Osteoblast (primary cell): ENCODE data around the gene ELMO1. TPM values are rescaled to one million over a fixed set of nuclear protein-coding genes. Genes with fewer than 3 reads are reported as not detected.

ENCODE experiments used
- DNase-seq: peaks from one replicate; pipeline ENCODE4 v3.0.0; 2011; ENCODE audit warnings: low spot score, mixed read lengths; ENCODE audit not compliant: insufficient read length; ENCODE audit errors: missing footprints
- H2AFZ ChIP-seq: 2 replicates; pipeline ENCODE4 v1.6.0; 2011; ENCODE audit warnings: mild to moderate bottlenecking, low read length
- H3K27ac ChIP-seq: 2 replicates; pipeline ENCODE4 v1.5.1; 2011; ENCODE audit warnings: mild to moderate bottlenecking, low read depth, low read length, moderate library complexity
- H3K27me3 ChIP-seq: 2 replicates; pipeline ENCODE4 v1.6.0; 2012; ENCODE audit warnings: mild to moderate bottlenecking, control low read depth, inconsistent platforms, low read length, moderate library complexity; ENCODE audit not compliant: insufficient read depth
- H3K36me3 ChIP-seq: 2 replicates; pipeline ENCODE4 v1.5.1; 2011; ENCODE audit warnings: mild to moderate bottlenecking, low read length, control low read depth, moderate library complexity; ENCODE audit not compliant: insufficient read depth
- H3K4me1 ChIP-seq: 2 replicates; pipeline ENCODE4 v1.5.1; 2011; ENCODE audit warnings: mild to moderate bottlenecking, low read length, control low read depth, moderate library complexity; ENCODE audit not compliant: insufficient read depth
- H3K4me2 ChIP-seq: 2 replicates; pipeline ENCODE4 v1.6.0; 2011; ENCODE audit warnings: mild to moderate bottlenecking, low read length; ENCODE audit not compliant: insufficient read depth
- H3K4me3 ChIP-seq: fragments of 200-600 bp; sonication (generic); 3 replicates; pipeline ENCODE4 v1.5.1; 2012; ENCODE audit warnings: mild to moderate bottlenecking, low read length, inconsistent platforms; ENCODE audit not compliant: insufficient read depth
- H3K79me2 ChIP-seq: 2 replicates; pipeline ENCODE4 v1.6.0; 2012; ENCODE audit warnings: mild to moderate bottlenecking, low read length, control low read depth, inconsistent platforms; ENCODE audit not compliant: insufficient read depth
- H3K9me3 ChIP-seq: 2 replicates; pipeline ENCODE4 v1.5.1; 2011; ENCODE audit warnings: low read depth, low read length, control low read depth
- H4K20me1 ChIP-seq: 2 replicates; pipeline ENCODE4 v1.6.0; 2012; ENCODE audit warnings: mild to moderate bottlenecking, low read length, control low read depth; ENCODE audit not compliant: insufficient read depth
- CTCF ChIP-seq: IDR thresholded peaks from 2 replicates; pipeline ENCODE4 v1.5.1; 2011; ENCODE audit warnings: mild to moderate bottlenecking, low read depth, low read length, moderate library complexity; ENCODE audit errors: extremely low read depth
- total RNA-seq: library from RNA; depleted of rRNA; stranded (reverse); fragments of >200 nt; gene quantifications from 2 replicates; pipeline ENCODE4 v1.2.3, GENCODE V29; 2012

Gene ELMO1
- total RNA-seq, 1 donor = 2.2 TPM

DNA sequence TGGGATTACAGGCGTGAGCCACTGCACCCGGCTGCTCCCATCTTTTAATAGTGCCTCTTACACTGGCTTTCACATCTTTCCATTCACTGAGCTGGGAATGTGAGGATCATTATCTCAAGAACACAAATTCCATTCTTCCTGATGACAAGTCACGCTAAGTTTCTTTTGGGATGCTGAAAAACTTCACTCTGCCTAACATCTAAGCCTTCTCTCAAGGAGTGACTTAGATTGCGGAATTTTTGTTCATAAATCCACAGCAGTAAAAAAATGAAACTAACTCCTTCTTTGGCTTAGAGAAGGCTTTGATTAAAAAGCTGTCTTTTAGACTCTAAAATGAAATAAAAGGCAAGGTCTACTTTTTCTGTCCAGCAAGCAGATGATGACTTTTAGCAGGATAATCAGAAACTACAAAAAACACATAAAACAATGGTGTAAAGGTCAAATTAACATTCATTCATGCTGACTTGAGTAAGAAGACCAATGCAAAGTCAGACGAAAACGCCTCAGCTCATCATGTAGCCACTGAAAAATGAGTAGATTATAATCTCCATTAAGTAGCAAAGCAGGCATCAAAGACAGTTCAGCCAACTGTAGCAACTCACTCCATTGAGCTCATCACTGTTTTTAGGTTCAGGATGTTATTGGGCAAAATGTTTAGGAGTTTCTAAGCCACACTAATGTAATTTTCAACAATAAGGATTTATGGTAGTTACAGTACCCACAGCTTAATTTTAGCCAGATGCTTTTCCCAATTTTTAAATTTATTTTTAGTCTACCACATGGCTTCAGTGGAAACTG is 178.8 kb downstream of the ELMO1 start:
- no peaks in the 10 kb centered on the region for H3K36me3 ChIP-seq
- no peaks in the 10 kb centered on the region for H4K20me1 ChIP-seq
- no peaks in the 10 kb centered on the region for H3K27me3 ChIP-seq
- H2AFZ ChIP-seq = no peak overlapping the region
- H3K9me3 ChIP-seq = no peaks in the 10 kb centered on the region
- no peak for TF ChIP-seq CTCF
- H3K79me2 ChIP-seq = no peaks in the 10 kb centered on the region
- H3K27ac ChIP-seq = no peak overlapping the region
- no peak overlapping the region for H3K4me3 ChIP-seq
- no peaks in the 10 kb centered on the region for H3K4me1 ChIP-seq
- DNase-seq = no peak
- H3K4me2 ChIP-seq = no peak overlapping the region

DNA sequence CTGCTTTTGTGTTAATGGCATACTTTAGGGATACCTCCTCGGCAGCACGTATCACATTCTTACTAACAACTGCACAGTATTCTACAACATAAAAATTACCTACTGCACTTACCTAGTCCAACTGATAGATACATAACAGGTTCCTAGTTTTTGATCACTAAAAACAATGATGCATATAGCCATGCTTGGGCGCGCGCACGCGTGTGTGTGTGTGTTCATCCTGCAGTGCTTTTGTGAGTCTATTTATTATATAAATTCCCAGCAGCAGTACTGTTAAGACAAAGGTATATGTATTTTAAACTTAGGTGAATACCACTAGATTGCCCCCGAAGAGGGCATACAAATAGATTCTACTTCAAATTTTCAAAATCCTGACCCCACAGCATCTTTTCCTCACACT is 181.4 kb downstream of the ELMO1 start:
- TF ChIP-seq CTCF = no peak
- no peak for DNase-seq
- Histone ChIP-seq H2AFZ (no peak overlapping the region), H3K9me3 (no peaks in the 10 kb centered on the region), H3K79me2 (no peaks in the 10 kb centered on the region), H3K36me3 (no peaks in the 10 kb centered on the region), H3K4me3 (no peak overlapping the region), H3K27me3 (no peaks in the 10 kb centered on the region), H3K4me2 (no peak overlapping the region), H3K27ac (no peak overlapping the region), H3K4me1 (no peaks in the 10 kb centered on the region), H4K20me1 (no peaks in the 10 kb centered on the region)

DNA sequence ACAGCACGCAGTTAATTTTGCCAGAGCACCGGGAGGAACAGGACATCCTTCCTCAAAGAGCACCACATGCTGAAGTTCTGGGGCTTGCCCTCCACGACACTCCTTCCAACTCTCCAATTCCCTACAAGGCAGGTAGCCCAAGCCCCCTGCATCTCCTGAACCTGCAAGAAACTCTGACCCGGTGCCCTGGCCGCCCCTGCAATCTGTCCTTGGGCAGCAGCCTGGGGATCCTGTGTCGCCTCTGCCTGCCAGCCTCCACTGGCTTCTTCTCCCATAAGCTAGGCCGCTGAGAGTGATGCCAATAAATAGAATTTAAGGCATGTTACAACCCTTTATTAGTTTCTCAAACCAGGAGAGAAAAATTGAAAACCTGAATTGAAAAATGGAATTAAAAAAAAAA is 182.8 kb downstream of the ELMO1 start:
- no peak for DNase-seq
- Histone ChIP-seq H3K79me2 (no peaks in the 10 kb centered on the region), H3K4me1 (no peaks in the 10 kb centered on the region), H4K20me1 (no peaks in the 10 kb centered on the region), H3K27ac (no peak overlapping the region), H3K9me3 (no peaks in the 10 kb centered on the region), H3K4me2 (no peak overlapping the region), H3K4me3 (no peak overlapping the region), H3K27me3 (no peaks in the 10 kb centered on the region), H3K36me3 (no peaks in the 10 kb centered on the region), H2AFZ (no peak overlapping the region)
- TF ChIP-seq CTCF = no peak

DNA sequence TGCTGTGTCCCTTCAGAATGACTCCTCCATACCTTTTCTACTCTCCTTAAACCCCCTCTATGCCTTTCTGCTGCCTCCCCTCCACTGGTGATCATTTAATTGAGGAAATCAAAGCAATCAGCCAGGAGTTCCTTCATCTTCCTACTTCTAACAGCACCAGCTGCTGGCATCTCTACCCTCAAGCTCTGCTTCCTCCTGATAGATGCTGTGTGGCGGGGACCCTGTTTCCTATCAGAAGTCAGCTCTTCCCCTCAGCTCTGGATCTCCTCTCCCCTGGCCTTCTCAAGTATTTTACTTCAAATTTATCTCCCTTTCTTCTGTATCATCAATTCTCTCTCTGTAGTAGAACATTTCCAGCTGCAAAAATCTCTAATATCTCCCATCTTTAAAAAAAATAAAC is 183.7 kb downstream of the ELMO1 start:
- no peak for TF ChIP-seq CTCF
- Histone ChIP-seq H3K27me3 (no peaks in the 10 kb centered on the region), H3K36me3 (no peaks in the 10 kb centered on the region), H3K27ac (no peak overlapping the region), H3K4me1 (no peaks in the 10 kb centered on the region), H2AFZ (no peak overlapping the region), H4K20me1 (no peaks in the 10 kb centered on the region), H3K4me2 (no peak overlapping the region), H3K4me3 (no peak overlapping the region), H3K79me2 (no peaks in the 10 kb centered on the region), H3K9me3 (no peaks in the 10 kb centered on the region)
- no peak for DNase-seq
